Dermis blood vessel endothelial cell (primary cell): ENCODE results near the gene AFF2. TPM values are rescaled to one million over a fixed set of nuclear protein-coding genes. Genes with fewer than 3 reads are reported as not detected.
A peak's percentile ranks its signal among the peaks of the same experiment; 100 is the strongest.

Experiments used
- DNase-seq: peaks from one replicate; pipeline ENCODE4 v3.0.0; 2010
- total RNA-seq: library from RNA; depleted of rRNA; stranded (reverse); fragments of >200 nt; gene quantifications from 2 replicates; pipeline ENCODE4 v1.2.3, GENCODE V29; 2014

AFF2 gene
- total RNA-seq, 1 donor from 2014 or later = under 0.01 TPM

- DNase-seq = no peak
Observed at GRCh38 chrX:148938348-148938747, 437.9 kb downstream of the AFF2 start.

- no peak for DNase-seq
Observed at GRCh38 chrX:148940411-148940996, 440.1 kb downstream of the AFF2 start.

DNA sequence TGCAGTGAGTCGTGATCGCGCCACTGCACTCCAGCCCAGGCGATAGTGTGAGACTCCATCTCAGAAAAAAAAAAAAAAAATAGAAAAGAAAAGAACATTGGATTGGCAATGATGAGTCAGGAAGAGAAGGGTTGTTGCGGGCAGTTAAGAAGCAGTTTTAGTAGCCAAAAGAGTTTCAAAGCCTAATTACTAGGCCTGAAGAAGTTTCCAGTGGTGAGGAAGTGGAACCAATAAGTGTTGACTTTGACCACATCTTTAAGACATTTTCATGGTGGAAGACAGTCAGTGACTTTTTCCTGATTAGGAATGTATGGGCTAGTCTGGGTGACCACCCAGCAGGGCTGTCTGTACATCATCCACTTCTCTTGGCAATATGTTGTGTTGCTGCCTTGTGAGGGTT is 442.3 kb downstream of the AFF2 start:
- no peak for DNase-seq

GRCh38 chrX:148947399-148947975 is 447.1 kb downstream of the AFF2 start:
- no peak for DNase-seq

DNA sequence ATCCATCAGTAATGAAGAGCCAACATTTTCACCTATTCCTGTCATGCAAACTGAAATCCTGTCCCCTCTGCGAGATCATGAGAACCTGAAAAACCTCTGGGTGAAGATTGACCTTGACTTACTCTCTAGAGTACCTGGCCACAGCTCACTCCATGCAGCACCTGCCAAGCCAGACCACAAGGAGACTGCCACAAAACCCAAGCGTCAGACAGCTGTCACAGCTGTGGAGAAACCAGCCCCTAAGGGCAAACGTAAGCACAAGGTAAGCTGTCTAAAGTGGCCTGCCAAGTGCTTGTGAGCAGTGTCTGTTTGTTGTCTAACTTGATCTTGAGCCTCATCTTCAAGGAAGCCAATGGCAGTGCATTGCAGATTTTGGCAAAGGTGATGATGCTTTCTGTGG is 455.9 kb downstream of the AFF2 start:
- DNase-seq = no peak

DNA sequence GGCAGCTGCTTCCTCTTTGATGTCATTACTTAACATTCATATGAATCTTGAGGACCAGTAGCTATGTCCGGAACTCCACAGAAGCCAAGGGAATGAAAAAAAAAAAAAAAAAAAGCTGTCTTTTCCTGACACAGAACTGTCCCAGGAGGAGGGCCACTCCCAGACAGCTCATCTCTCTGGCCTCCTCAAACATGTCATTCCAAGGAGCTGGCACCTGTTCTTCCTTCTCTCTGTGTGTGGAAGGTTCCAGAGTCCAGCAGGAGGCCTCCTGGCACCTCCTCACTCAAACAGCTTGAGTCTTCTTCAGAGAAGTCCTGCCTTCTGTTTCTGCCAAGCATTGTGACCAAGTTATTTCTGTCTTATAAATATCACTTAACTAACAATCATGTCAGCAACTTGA is 458.5 kb downstream of the AFF2 start:
- DNase-seq = no peak

DNA sequence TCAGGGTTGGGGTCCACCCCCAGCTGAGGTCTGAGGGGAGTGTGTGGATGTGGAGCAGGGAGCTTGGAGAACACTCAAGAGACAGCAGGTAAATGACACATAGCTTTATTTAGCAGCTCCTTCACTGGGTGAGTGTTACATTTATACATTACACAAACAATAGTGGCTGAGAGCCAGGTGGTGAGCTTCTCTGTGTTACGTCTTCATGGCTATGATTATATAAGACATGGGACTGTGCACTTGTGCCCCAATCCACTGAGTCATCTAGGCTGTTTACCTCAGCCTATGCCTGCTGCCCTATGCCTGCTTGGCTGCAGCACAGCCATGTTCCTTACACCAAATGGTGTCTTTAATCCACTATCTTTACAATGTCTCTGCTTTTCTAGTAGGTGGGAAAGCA is 459.6 kb downstream of the AFF2 start:
- peak; percentile 0 for DNase-seq

GRCh38 chrX:148961985-148962384 is 461.6 kb downstream of the AFF2 start:
- DNase-seq = no peak

GRCh38 chrX:148976571-148977400 is 476.4 kb downstream of the AFF2 start:
- no peak for DNase-seq

DNA sequence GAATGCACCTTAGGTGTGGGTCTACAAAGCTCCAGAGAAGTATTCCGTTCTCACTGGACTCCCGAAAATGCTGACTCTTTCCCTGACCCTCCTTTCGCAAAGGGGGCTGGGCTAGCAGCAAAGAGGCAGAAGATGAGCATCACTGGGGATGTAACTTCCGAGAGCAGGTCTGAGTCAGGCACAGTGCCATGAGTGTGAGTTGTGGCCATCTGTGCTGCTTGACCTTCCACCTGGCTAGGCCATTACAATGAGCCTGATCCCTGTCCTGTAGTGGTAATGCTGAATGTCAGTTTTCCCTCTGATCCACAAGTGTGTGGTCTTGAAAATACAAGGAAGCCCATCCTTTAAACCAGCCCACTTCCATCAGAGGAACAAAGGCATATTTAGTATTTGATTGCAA is 479.4 kb downstream of the AFF2 start:
- DNase-seq = no peak

GRCh38 chrX:148984238-148984637 is 483.8 kb downstream of the AFF2 start:
- no peak for DNase-seq

DNA sequence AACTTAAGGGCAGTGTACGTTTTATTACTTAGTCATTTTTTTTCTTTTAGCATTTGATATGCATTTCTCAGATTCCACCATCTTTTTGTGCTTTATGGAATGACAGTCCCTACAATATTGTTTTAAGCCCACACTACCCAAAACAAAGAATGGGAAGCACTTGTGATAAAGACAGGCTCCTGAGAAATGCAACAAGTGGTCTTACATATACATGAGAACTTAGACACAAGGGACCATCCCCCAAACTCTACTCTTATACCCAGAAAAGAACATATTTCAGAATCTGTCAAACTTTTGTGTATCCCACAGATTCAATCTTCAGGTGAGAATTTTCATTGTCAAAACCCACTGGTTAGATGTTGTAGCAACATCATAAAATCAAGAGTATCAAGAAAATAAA is 491.1 kb downstream of the AFF2 start:
- no peak for DNase-seq

GRCh38 chrX:148995661-148996060 is 495.2 kb downstream of the AFF2 start:
- DNase-seq = no peak

DNA sequence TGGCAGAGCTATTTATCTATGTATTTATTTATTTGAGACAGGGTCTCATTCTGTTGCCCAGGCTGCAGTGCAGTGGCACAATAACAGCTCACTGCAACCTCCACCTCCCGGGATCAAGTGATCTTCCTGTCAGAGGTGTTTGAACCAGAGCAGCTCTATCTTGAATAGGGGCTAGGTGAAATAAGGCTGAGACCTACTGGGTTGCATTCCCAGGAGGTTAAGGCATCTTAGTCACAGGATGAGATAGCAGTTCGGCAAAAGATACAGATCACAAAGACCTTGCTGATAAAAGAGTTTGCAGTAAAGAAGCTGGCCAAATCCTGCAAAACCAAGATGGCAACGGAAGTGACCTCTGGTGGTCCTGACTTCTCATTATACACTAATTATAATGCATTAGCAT is 501.9 kb downstream of the AFF2 start:
- DNase-seq = no peak

DNA sequence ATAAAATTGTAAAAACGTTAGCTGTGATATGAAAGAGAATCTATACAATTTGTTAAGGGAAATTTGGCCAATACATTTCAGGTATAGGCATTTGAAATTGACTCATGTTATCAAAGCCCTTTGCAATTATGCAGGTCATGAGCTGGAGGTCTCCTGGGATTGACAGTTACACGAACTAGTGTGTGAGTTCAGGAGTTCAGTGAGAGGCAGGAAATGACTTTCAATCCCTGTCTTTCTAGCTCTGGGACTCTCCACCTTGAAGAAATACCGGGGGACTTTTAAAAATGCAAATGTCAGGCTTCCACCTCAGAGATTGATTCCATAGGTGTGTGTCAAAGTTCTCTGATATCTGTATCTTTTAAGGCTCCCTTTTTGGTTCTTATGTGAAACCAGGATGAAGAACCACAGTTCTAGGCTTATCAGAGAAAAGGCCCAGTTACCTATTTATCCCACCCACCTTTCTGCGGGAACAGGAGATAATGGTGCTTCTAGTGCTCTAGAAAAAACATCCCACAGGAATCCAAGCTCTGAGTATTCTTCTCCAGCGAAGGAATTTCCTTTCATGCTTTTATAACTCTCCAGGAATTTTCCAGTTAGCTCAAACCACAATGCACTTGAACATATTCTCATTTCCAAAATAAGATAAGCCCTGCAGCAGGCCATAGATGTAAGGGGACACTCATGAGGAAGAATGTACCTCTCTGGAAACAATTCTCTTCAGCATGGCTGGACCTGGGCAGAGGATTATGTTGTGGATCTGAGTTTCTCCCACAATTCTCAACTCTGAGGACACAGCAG is 503.6 kb downstream of the AFF2 start:
- DNase-seq = no peak

DNA sequence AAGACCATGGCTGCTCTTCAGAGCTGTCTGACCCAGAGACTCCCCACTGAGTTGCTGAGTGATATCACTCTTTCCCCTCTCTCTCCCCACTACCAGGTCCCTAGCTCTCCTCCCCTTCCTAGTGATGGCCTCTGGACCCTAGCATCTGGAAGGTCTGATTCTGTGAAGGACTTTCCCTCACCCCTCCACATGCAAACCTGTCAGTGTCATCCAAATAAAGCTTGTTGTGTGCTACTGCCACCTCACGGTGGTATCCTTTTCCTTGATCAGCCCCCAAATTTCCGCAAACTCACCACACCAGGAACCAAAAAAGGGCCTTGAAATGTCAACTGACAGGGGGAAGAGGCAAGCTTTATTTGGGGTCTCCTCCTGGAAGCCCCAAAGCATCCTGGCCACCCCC is 504.5 kb downstream of the AFF2 start:
- DNase-seq = no peak

DNA sequence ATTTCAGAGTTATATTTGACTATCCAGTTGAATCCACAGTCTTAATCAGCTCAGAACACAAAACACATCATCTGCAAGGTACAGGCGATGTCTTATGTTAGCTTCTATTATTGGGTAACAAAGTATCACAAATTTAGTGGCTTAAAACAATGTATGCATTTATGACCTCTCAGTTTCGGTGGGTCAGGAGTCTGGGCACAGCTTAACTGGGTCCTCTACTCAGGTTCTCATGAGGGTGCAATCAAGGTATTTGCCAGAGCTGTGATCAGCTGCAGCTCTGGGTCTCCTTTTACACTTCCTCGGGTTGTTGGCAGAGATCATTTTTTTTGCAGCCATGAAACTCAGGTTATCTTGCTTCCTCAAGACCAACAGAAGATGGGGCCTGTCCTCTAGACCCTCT is 505.8 kb downstream of the AFF2 start:
- DNase-seq = no peak

DNA sequence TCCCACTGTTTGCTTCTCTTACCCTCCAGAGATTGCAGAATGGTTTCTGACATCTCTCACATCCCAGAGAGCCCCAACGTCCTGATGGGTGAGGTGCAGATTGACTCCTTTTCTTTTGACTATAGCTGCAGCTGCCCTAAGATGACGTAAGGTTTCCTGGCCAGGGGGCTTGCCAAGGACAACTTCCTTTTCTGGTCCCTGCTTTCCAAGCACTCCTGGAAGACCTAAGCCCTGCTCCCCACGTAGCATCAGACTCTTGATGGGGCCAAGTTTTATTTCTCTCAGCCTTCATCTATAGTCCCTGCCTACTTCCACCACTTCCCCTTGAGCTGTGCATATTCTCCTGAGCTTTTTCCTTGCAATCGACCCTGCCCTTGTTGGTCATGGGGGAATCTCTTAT is 507.0 kb downstream of the AFF2 start:
- no peak for DNase-seq

DNA sequence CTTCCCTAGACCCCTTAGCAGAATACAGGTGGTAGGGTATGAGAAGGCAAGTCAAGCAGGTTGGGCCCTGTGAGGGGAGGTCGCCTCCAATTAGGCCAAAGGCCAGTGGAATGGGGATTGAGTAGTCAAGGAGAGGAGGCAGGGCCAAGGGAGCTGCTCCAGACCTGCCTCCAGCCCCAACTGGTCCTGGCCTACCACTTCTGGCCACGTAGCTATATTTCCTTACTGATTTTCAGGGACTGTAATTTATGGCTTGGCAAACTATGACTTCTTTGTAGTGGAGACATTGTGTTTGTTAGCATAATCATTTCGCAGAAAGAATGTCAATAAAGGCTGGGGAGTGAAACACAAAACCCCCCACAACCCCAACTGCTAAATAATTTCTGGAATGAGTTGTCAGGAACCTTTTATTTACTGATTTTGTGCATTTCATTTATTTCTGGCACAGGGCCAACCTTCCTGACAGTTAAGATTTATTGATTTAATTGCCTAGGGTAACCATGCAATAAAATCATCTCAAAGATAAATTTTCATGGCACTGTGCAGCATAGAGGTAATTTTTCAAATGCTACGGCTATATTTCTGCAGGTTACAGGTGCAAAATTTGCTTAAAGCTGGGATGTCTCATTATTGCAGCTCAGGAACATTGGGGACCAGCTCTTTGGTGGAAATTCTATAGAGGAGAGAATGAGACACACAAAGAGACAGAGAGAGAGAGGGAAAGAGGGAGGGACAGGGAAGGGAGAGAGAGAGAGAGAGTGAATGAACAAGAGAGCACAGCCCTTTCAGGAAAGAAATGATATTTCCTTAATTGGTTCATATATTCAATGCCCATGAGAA is 509.8 kb downstream of the AFF2 start:
- no peak for DNase-seq

GRCh38 chrX:149010853-149011224 is 510.4 kb downstream of the AFF2 start:
- DNase-seq = no peak

GRCh38 chrX:149013081-149013480 is 512.7 kb downstream of the AFF2 start:
- no peak for DNase-seq

DNA sequence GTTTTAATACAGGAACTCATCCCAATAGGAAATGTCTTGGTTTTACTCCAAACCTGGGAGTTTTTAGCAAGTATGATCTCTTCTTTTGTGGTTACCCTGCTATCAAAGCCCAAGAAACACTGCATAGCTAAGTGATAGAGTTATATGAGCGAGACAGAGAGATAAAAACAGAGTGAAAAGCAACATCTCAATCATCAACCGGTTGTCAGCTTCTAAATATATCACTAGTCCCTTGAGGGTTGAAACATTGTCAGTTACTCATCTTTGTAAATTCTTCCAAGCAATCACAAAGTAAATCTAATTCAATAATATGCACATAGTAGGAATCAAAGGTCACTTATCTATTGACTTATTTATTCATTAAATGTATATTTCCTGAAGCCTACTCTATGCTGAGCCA is 520.7 kb downstream of the AFF2 start:
- no peak for DNase-seq

DNA sequence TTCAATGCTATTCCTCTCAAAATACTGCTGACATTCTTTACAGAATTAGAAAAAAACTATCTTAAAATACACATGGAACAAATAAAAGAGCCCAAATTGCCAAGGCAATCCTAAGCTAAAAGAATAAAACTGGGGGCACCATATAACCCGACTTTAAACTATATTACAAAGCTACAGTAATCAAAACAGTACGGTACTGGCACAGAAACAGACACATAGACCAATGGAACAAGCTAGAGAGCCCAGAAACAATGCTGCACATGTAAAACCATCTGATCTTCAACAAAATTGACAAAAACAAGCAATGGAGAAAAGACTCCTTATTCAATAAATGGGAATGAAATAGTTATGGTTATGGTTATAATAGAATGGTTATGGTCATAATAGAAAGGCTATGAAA is 522.1 kb downstream of the AFF2 start:
- no peak for DNase-seq
